GM18909 (cell line): Measurements from ENCODE around the gene FAM110A.

Experiments used
- ATAC-seq: cut with Tn5 transposase; IDR thresholded peaks from one replicate; pipeline ENCODE4 v1.9.1; 2021; ENCODE audit warnings: mild to moderate bottlenecking; ENCODE audit not compliant: unreplicated experiment, poor library complexity

FAM110A gene

DNA sequence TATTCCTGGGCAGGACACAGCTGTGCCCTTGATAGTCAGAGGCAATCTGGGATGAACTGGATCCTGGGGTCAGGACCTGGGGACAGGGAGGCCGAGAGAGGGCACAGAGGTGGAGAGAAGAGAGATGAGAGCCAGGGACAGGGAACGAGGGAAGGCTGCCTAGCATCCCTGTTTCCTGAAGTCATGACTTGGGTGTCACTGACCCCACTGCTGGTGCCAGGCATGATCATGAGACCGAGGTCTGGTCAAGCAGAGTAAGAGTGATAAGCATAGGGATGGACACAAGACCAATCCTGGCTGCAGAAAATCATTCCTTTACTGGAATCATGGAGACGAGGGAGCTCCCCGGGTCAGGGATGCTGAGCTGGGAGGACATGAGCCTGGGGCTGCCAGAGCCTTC lies 36.1 kb downstream of the FAM110A start:
- ATAC-seq = no peak

DNA sequence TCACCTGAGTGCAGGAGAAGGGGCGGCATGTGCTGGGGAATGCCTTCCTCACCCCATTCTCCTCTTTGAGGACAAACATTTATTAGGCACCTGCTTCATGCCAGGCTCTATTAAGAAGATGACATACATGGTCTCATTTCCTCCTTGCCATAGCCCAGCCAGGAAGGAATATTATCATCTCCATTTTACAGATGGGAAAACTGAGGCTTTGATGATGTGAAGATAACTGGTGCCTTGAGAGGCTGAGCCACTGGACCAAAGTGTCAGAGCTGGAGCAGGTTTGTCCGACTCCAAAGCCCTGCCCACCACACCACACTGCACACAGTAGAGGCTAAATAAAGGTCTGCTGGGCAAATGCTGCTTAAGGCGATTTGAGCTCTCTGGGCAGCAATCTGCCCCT lies 37.2 kb downstream of the FAM110A start:
- no peak for ATAC-seq

DNA sequence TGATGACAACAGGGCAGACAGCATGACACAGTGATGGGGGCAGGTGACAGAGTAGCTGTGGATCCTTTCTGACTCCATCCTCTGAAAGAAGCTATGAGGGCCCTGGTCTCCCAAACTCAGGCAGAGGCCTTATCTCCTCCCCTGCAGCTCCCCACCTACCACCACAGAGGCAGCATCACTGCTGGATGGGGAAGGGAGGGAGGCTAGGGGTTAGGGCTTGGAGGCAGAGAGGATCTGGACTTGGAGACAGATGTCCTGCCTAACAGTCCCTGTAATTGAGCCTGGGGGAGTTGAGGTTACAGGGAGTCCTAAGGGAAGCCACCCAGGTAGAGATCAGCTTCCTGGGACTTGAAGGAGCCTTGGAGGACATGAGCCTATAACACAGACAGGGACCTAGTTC lies 37.9 kb downstream of the FAM110A start:
- no peak for ATAC-seq

DNA sequence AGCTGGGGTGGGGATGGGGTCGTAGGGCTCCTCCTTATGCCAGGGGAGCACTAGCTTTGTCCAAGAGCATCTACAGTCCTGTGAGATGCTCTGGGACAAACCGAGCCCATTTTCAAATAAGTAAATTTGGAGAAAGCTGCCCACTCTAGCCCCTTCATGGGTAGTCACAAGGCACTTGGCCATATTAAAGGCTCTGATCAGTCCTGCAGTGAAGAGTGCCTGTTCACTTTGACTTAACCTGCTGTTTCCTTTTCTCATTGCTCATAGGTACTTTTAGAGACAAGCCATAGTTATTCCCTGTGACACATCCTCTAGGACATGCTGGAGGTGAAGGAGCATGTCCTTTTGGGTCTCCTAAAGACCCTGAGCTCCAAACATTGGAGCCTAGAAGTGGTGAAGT lies 38.4 kb downstream of the FAM110A start:
- no peak for ATAC-seq

DNA sequence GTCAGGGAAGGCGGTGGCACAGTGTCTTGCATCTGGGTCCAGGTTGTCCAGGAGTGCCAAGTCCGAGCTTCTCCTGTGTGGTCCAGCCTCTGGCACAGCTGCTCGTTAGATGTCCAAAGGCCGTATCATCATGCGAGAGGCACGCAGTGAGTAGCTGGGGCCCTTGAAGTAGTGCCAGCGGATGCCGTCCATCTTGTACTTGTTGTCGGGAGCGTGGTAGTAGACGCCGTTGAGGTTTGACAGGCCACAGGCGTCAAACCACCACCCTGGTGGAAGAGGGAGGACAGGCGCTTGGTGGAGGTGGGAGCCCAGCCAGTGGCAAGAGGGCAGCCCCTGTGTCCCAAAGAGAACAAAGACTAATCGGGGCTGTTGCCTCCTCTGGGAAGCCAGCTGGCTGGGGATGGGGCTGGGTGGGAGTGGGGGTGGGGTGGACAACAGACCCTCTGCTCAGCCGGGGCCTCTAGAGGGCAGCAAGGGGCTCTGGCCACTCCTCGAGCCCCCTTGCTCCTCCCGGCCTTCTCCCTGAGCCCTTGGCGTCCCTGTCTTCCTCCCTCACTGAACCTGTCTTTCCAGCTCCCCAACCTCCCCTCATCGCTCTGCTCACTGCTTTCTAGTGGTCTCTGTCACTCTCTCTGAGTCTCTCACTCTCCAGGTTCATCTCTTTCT lies 39.5 kb downstream of the FAM110A start:
- no peak for ATAC-seq

DNA sequence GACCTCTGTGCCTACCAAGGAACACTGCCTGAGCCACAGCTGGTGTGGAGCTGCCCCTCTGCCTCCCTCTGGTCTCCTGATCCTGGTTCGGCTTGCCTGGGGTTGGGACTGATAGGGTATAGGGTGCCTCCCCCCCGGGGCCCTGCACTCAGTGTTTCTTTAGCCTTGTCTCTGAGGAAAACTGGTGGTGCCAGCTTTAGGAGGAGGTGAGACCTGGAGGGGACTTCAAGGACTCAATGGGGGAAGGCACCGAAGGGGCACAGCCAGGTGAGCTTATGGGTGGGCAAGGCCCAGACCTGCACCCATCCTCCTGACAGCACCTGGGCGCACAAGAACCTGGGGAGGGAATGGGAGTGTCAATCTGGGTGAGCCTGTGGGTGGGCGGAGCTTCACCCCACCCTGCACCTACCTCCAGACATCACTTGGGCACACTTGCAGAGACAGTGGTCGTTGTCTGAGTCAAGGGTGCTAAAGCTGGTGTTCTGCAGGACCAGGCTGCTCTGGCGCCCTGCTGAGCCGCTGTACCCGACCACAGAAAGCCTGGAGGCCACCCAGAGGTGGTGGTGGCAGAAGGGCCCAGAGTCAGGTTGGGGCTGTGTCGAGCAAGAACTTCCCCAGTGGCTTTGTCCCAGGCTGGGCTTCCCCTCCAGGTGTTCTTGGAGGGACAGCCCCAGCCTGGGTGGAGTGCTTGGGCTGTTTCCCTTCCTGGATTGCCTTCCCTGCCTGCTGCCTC lies 40.5 kb downstream of the FAM110A start:
- no peak for ATAC-seq

DNA sequence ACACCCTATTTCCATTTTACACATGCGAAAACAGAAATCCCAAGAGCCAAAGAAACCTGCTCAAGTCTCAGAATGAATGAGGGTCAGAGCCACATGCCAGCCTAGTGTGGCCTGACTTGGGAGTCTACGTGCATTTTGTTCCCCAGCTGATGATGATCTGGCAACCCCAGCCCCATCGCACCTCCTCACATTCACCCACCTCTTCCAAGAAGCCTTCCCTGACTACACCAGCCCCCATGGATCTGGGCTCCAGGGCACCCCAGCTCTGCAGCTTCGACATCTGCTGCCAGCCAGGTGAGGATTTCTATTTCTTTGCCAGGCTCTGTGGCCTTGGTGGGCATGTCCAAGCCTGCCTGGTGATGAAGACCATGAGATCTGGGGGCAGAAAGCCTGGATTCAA lies 41.6 kb downstream of the FAM110A start:
- no peak for ATAC-seq

DNA sequence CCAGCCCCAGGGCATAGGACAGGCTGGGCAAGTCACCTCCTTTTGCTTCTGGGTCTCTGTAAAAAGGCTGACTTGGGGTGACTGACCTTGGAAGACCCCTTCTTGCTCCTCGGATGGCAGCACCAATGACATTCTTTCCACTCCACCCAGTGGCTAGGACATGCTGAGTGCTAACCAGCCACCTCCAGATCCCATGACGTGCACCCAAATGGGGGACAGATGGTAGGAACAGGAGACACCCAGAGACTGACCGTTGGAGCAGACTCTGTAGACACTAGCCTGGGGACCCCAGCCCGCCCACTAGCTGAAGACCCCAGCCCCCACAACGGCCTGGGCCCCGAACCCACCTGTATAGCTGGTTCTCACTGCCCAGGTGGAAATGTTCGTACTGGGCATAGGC lies 44.3 kb downstream of the FAM110A start:
- no peak for ATAC-seq

DNA sequence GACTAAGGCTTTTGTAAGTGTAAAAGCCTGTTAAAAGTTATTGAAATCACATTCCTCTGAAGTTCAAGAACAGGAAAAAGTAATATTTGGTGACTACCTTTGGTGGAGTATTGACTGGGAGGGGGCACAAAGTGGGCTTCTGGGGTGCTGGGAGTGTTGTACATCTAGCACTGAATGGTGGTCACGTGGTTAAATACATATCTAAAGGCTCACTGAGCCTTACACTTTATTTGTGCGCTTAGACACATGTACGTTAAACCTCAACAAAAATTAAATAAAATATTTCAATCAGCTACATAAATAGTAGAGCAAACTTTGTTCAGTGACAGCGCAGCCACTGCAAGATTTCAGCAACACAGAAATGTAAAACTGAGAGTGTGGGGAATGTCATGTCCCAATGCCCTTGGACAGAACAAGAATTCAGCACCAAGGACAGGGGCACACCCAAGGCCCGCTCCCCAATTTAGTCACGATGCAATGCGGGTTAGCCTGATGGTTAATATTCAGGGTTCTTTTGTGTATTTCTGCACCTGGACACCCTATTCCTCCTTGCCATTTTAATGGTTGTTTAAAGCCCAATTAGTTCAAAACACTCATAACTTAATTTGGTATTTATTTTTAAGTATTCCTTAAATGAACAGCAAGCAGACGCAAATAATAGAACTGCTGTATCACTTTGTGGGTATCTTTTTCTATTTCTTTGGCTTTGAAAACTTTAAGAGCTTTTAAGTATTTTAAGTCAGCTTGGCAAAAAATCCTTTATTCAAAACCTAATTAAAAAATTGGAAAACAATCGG lies 45.2 kb downstream of the FAM110A start:
- no peak for ATAC-seq

DNA sequence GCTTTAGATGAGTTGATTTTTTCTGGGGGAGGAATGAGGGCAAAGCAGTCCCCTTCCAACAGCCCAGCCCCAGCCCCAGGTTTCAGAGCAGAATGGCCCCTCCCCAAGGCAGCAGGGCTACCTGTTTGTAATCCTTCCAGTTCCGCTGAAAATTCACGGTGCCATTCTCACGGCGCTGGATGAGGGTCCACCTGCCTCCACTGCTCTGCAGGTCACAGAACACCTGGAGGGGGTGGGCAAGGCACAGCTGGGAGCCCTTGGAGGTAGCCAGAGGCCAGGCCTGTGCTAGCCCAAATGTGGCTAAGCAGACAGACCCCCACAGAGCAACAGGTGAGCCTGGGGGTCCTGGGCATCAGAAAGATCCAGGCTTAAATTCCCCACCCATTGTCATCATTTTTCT lies 46.1 kb downstream of the FAM110A start:
- ATAC-seq = no peak

DNA sequence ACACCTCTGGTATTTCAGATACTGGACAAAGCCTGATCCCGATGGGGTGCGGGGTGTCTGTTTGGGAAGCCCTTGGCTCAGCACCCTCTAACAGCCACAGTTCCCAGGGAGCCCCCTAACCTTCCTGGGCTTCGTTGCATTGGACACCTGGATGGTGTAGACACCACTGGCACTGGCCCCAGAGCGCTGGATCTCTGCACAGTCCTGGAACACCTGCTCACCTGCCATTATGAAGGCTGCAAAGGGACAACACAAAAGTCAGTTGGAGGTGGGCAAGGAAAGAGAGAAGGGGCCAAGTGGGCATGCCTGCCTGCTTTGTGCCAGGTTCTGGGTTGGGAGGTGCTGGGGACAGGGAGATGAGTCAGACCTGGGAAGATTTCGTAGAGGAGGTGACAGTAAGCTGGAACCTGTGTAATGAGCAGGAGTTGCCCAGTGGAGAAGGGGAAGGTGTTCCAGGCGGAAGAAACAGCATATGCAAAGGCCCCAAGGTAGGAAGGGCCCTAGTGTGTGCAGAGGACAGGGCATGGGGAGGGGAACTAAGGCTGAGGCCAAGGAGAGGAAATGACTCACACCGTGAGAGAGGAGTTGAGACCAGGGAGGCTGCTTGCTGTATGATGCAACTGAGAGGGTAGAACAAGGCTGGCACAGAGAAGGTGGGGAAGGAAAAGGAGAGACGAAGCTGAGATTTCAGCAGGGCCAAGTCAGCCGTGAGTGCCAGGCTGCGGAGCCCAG lies 47.7 kb downstream of the FAM110A start:
- no peak for ATAC-seq

DNA sequence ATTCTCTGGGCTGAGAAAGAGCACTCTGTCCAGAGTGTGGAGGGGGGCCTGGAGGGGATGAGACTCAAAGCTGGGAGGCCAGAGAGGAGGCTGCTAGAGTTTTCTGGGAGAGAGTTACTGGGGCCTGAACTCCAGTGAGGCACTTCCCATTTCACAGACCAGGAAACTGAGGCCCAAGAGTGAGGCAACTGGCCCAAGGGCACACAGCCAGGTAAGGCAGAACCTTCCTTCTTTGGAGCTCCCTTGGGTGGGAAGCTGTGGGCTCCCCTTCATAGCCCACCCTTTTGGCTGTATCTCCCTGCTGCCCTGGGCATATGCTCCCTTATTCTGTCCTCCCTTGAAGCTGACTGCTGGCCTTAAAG lies 48.2 kb downstream of the FAM110A start:
- no peak for ATAC-seq

DNA sequence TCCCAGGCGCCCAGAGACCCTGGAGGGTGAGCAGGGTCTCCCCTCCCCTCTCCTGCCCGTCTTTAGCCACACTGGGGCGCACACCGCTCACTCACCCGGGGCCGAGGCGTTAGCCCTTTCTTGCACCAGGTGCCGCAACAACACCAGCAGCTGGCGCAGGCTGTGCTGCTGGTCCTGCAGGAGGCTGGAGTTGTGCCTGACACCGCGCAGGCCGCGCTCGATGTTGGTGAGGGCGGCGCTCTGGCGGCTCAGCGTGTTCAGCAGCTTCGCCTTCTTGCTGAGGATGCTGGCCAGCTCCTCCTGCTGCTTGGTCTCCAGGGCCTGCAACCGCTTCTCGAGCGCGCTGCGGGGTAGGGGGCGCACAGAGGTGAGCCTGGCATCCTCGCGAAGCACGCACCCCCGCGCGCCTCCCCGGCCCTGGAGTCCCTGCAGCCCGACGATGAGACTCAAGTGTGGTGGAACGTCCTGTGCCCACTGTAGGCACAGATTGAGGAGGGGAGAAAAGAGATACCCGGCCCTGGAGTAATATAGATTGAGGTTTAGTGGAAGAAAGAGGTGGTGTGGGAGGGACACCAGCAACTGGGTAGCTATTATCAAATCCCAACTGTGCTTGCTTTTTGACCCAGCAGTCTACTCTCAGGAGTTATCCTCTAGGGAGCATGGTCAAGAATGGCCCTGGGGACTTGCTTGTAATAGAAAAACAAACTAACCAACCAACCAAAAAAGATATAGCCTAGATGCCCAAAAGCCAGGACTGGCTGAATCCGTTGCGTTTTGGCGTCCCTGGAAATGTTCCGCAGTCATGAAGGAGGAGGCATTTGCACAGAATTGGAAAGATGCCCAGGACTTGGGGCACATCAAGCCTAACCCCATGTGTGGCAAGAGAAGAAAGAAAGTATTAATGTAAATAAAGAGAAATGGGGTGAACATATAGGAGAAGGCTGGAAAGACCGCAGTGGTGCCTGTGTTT lies 51.8 kb downstream of the FAM110A start:
- no peak for ATAC-seq

DNA sequence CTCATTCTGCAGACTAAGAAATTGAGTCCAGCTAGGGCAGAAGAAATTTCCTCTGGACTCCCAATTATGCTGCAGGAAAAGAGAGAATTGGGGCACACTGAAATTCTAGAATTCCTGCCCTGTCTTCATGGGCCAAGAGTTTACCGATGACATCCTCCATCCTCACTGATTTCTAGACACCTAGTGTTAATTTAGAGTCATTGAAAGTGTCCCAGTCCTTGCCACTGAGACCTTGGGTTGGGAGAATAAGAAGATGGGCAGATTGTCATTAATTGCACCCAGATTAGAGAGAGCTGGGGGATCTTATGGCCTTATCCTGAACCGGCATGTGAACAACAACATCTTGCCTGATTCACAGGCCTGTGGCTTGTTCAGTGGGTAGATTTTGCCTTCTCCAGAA lies 53.6 kb downstream of the FAM110A start:
- ATAC-seq = no peak

DNA sequence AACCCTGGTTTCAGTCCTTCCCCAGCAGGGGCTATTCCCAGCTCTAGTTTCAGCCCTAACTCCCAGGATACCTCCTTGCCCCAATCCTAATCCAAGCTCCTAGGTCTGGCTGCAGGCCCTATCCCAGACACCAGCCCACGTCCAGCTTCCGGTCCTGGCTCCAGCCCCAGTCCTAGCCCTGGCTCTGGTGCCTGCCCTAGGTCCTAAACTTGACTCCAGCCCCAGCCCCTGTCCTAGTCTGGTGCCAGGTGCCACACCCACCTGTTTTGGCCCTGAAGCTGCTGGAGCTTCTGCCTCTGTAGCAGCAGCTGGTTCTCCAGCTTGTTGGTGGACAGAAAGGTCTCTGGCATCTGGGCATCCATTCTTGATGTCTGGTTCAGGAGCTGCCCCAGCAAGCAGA lies 54.5 kb downstream of the FAM110A start:
- ATAC-seq = no peak

DNA sequence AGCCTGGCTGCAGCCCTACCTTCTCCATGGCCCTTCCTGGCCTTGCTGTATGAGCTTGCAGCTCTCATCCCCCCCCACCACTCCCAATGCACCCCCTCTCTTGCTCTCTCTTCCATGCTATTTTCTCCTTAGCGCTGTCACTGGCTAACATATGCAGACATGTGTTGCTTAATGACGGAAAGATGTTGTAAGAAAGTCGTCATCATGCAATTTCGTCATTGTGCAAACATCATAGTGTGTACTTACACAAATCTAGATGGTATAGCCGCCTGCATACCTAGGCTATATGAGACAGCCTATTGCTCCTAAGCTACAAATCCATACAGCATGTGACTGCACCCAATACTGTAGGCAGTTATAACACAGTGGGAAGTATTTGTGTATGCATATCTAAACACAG lies 55.6 kb downstream of the FAM110A start:
- ATAC-seq = no peak

DNA sequence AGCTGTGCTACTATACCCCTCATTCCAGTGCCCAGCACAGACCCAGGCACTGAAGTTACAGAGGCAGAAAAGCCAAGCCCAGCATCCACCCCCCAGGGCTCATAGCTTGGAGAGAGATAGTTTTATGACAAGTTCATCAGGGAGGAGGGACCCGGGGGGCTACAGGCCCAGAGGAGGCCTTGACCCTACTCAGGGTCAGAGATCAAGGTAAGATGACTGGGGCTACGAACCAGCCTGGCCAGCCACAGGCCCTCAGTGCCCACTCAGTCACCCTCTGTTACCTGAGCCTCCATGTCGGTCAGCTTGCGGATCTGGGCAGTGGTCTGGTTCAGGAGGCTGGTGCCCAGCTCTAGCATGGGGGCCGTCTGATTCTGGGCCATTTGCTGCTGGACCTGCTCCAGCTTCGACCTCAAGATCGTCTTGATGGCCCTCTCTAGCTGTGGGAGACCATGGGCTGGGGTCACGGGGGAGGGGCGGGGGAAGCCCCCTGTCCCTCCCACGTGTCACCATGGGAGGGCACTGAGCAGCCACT lies 56.5 kb downstream of the FAM110A start:
- no peak for ATAC-seq

DNA sequence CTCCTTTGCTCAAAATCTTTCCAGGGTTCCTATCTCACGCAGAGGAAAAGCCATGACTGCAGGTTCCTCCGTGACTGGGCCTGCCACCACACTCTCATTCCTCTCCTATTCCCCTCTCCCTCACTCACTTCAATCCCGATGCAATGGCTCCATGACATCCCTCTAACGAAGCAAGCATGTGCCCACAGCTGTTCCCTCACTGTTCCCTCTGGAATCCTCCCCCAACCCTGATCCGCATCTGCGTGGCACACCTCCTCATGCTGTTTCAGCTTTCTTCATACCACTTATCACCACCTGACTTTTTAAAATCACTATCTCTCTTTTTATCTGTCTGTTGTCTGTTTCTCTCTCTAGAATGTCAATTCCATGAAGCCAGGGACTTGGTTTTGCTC lies 57.1 kb downstream of the FAM110A start:
- no peak for ATAC-seq

DNA sequence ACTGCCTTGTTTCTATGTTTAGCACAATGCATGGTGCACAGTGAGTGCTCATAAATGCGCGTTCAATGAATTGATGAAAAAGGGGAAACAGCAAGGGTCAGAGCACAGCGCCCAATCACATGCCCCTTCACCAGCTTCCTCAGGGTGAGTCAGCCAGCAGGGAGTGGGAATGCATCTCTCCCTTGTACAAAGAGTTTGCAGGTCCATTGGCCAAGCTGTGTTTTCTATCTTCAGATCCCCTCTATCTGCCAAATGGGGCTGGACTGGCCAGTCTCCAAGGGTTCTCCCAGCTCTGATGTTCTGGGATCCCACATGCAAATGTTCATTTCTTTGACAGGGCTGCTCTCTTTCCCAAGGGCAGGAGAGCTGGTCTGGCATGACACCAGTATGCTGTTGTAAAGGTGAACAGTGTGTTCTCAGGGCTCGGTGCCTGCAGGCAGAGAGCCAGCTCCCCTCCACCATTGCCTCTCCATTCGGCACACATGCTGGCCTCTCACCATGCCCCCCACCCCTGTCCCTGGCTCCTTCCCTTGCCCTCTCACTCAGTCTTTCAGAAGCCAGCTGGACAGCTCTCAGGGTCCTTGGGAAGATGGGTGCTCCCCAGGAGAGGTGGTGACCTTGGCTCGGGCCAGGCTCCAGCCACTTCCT lies 57.7 kb downstream of the FAM110A start:
- ATAC-seq = no peak
